ES-I3 (cell line): ENCODE results near the gene GPRC5C.
"Not testable (repeated sequence)": the region's sequence is repeated elsewhere in the genome, so short reads cannot be mapped to it uniquely, and the experiment has no call there.

Experiments
- H3K36me3 ChIP-seq: 2 replicates; pipeline ENCODE4 v1.6.1; 2013; ENCODE audit warnings: mild to moderate bottlenecking, low read length, control low read depth, moderate library complexity; ENCODE audit not compliant: insufficient read depth
- H3K4me1 ChIP-seq: 2 replicates; pipeline ENCODE4 v1.6.1; 2013; ENCODE audit warnings: mild to moderate bottlenecking, control low read depth, low read length; ENCODE audit not compliant: insufficient read depth
- H3K9ac ChIP-seq: 2 replicates; pipeline ENCODE4 v1.6.1; 2013; ENCODE audit warnings: low read depth, mild to moderate bottlenecking, low read length, moderate library complexity
- H3K9me3 ChIP-seq: 2 replicates; pipeline ENCODE4 v1.6.1; 2013; ENCODE audit warnings: mild to moderate bottlenecking, low read length, moderate library complexity; ENCODE audit not compliant: control insufficient read depth, insufficient read depth

Gene GPRC5C

DNA sequence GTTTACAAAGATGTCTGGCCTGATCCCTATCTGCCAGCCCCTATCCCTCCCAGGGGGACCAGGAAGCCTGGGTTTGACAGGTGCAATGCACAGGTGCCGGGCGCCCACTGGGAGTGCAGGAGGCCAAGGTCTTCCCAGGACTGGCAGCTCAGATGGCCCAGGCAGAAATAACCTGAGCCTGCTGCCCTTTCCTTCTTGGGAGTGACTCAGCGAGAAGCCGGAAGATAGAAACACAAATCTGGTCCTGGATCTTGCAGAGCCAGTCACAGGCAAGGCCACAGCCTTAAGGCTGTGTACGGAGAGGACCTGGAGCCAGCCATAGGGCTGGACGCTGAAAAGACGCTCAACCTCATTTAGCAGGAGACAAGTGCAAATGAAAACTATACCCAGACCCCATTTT is 36.9 kb upstream of the GPRC5C start:
- Histone ChIP-seq H3K4me1 (peaks cover 9% of the 10 kb centered on the region), H3K9me3 (no peaks in the 10 kb centered on the region), H3K36me3 (no peaks in the 10 kb centered on the region), H3K9ac (no peak overlapping the region)

DNA sequence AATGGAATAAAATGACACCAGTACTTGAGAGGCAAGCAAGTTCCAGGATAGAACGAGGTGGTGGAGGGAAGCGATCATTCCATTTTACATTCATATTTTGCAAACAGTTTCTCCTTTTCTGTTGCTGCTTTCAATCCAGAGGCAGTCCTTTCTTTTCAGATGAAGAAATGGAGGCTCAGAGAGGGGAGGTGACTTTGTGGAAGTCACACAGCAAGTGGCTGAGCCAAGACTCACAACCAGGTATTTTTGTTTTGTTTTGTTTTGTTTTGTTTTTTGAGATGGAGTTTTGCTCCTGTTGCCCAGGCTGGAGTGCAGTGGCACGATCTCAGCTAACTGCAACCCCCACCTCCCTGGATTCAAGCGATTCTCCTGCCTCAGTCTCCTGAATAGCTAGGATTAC is 35.3 kb upstream of the GPRC5C start:
- H3K4me1 ChIP-seq: peaks cover 9% of the 10 kb centered on the region
- no peak overlapping the region for H3K9ac ChIP-seq
- no peaks in the 10 kb centered on the region for H3K9me3 ChIP-seq
- no peaks in the 10 kb centered on the region for H3K36me3 ChIP-seq

- no peaks in the 10 kb centered on the region for H3K9me3 ChIP-seq
- H3K9ac ChIP-seq: no peak overlapping the region
- no peaks in the 10 kb centered on the region for H3K36me3 ChIP-seq
- peaks cover 14% of the 10 kb centered on the region for H3K4me1 ChIP-seq
Measured at GRCh38 chr17:74402048-74402447, 29.8 kb upstream of the GPRC5C start.

GRCh38 chr17:74403512-74404137 is 28.3 kb upstream of the GPRC5C start:
- Histone ChIP-seq H3K4me1 (peaks cover 14% of the 10 kb centered on the region), H3K36me3 (no peaks in the 10 kb centered on the region), H3K9ac (peak overlapping the region; percentile 25; the same call in 1 of the 2 replicates), H3K9me3 (no peaks in the 10 kb centered on the region)

DNA sequence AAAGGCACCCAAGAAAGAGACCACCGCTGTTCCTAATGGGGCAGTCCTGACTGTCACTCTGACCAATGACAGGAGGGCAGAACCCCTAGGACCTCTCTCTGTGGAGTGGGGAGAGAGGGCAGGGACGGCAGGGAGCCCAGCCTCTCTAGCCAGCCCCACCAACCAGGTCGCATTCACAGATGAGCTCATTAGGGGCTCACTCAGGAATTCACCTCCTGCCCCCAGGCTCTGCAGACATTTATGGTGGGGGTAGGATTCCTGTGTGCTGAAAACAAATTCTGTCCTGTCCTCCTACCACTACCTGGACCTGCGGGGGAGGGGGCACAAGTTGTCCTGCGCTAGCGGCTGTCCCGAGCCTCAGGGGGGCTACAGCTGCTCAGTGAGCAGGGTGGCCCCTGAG is 27.7 kb upstream of the GPRC5C start:
- Histone ChIP-seq H3K9ac (peak overlapping the region; percentile 25; the same call in 1 of the 2 replicates), H3K9me3 (no peaks in the 10 kb centered on the region), H3K36me3 (no peaks in the 10 kb centered on the region), H3K4me1 (peaks cover 14% of the 10 kb centered on the region)

GRCh38 chr17:74404789-74405188 is 27.1 kb upstream of the GPRC5C start:
- no peaks in the 10 kb centered on the region for H3K36me3 ChIP-seq
- peaks cover 15% of the 10 kb centered on the region for H3K4me1 ChIP-seq
- no peaks in the 10 kb centered on the region for H3K9me3 ChIP-seq
- H3K9ac ChIP-seq: peak overlapping the region; percentile 25; the same call in 1 of the 2 replicates

- not testable (repeated sequence) for H3K9me3 ChIP-seq, H3K9ac ChIP-seq, H3K36me3 ChIP-seq
- peaks cover 20% of the 10 kb centered on the region for H3K4me1 ChIP-seq
Measured at GRCh38 chr17:74405311-74405710, 26.6 kb upstream of the GPRC5C start.

GRCh38 chr17:74407384-74407783 is 24.5 kb upstream of the GPRC5C start:
- Histone ChIP-seq H3K9ac (no peak overlapping the region), H3K9me3 (no peaks in the 10 kb centered on the region), H3K4me1 (peaks cover 20% of the 10 kb centered on the region), H3K36me3 (no peaks in the 10 kb centered on the region)

DNA sequence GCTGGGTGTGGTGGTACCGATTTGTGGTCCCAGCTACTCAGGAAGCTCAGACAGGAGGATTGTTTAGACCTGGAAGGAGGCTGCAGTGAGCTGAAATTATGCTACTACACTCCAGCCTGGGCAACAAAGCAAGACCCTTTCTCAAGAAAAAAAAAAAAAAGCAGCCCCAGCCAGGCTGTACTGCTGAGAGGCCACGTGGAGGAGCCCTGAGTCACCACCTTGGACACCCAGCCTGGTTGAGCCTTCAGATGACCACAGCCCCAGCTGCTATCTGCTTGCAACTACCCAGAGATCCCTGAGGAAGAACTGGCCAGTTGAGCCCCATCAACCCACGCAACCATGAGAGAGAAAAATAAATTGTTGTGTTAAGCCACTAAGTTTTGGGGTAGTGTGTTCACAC is 23.6 kb upstream of the GPRC5C start:
- no peaks in the 10 kb centered on the region for H3K36me3 ChIP-seq
- no peak overlapping the region for H3K9ac ChIP-seq
- H3K4me1 ChIP-seq: peaks cover 20% of the 10 kb centered on the region
- H3K9me3 ChIP-seq: no peaks in the 10 kb centered on the region

GRCh38 chr17:74408815-74409214 is 23.1 kb upstream of the GPRC5C start:
- peaks cover 15% of the 10 kb centered on the region for H3K4me1 ChIP-seq
- H3K9me3 ChIP-seq: no peaks in the 10 kb centered on the region
- H3K36me3 ChIP-seq: no peaks in the 10 kb centered on the region
- no peak overlapping the region for H3K9ac ChIP-seq

- Histone ChIP-seq H3K4me1 (peaks cover 6% of the 10 kb centered on the region; the same call in 1 of the 2 replicates), H3K36me3 (no peaks in the 10 kb centered on the region; the same call in 1 of the 2 replicates), H3K9me3 (no peaks in the 10 kb centered on the region), H3K9ac (no peak overlapping the region)
Measured at GRCh38 chr17:74410001-74410443, 21.9 kb upstream of the GPRC5C start.

GRCh38 chr17:74412581-74412980 is 19.3 kb upstream of the GPRC5C start:
- no peaks in the 10 kb centered on the region for H3K9me3 ChIP-seq
- no peak overlapping the region for H3K9ac ChIP-seq
- peaks cover 10% of the 10 kb centered on the region; the same call in 1 of the 2 replicates for H3K4me1 ChIP-seq
- no peaks in the 10 kb centered on the region; the same call in 1 of the 2 replicates for H3K36me3 ChIP-seq

DNA sequence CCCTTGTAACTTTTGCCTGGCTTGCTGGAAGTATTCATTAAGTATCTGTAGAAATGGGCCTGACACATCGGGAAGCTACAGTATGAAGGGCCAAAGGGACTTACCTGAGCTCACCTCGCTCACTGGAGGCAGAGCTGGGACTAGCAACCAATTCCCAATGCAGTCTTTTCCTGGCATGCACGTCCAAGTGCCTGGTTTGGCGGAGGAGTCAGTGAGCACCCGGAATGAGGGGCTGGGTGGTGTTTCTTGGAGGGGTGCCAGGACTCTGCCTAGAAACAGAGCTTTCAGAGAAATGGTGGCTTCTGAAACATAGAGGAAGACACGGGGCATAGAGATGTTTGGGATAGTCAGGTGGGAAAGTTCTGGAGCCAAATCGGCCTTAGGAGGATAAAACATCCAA is 18.4 kb upstream of the GPRC5C start:
- Histone ChIP-seq H3K36me3 (no peaks in the 10 kb centered on the region; the same call in 1 of the 2 replicates), H3K9me3 (no peaks in the 10 kb centered on the region), H3K4me1 (peaks cover 13% of the 10 kb centered on the region; the same call in 1 of the 2 replicates), H3K9ac (no peak overlapping the region)

DNA sequence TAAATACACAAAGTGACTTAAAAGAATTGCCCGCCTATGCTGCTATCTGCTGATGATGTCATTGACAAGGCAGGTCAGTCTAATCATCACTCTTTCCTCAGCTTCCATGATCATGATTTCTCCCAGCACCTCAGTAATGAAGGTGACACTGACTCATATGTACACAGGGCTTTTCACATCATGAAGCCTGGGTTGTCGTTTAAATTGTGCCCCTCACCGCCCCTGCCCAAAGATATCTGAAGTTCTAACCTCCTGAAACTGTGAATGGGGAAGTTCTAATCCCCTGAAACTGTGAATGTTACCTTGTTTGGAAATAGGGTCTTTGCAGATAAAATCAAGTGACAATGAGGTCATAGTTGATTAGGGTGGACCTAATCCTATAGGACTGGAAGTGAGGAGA is 17.4 kb upstream of the GPRC5C start:
- Histone ChIP-seq H3K9me3 (no peaks in the 10 kb centered on the region), H3K9ac (no peak overlapping the region), H3K36me3 (no peaks in the 10 kb centered on the region; the same call in 1 of the 2 replicates), H3K4me1 (peaks cover 13% of the 10 kb centered on the region; the same call in 1 of the 2 replicates)

DNA sequence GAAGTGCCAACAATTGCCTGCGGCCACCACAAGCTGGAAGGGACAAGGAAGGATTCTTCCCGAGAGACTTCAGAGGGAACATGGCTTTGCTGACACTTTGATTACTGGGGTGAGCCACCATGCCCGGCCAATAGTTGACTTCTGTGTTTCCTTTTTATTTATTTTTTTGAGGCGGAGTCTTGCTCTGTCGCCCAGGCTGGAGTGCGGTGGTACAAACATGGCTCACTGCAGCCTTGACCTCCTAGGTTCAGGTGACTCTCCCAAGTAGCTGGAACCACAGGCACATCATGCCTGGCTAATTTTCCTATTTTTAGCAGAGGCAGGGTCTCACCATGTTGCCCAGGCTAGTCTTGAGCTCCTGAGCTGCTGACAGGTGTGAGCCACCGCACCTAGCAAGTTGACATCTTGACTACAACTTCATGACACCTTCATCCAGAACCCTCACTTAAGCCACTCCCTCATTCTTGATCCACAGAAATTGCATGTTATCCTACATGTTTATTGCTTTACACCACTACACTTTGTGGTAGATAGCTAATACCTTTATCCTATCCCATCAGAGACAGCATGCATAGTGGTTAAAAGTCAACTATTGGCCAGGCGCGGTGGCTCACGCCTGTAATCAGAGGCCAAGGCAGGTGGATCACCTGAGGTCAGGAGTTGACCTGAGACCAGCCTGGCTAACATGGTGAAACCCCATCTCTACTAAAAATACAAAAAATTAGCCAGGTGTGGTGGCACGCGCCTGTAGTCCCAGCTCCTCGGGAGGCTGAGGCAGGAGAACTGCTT is 16.1 kb upstream of the GPRC5C start:
- Histone ChIP-seq H3K9ac (no peak overlapping the region), H3K36me3 (no peaks in the 10 kb centered on the region; the same call in 1 of the 2 replicates), H3K4me1 (peaks cover 7% of the 10 kb centered on the region; the same call in 1 of the 2 replicates), H3K9me3 (no peaks in the 10 kb centered on the region)
